Body of pancreas (tissue), 4 donors: Measurements from ENCODE around the gene PCSK2. TPM values are rescaled to one million over a fixed set of nuclear protein-coding genes. Genes with fewer than 3 reads are reported as not detected.

ENCODE experiments used
- ATAC-seq: fragments of 150-250 bp; one replicate; pipeline ENCODE4 v1.9.1; 2016
- DNase-seq, 4 donors: peaks; one replicate each; pipeline ENCODE4 v3.0.0-alpha.2; 2019
- H3K27ac ChIP-seq, 4 donors: fragments of 200-600 bp; sonication (generic); 1 replicate in 3 of 4; 2 replicates in 1 of 4; pipeline versions ENCODE4 v1.5.1 to v1.6.1; 2016 to 2019; ENCODE audit warnings: mild to moderate bottlenecking in 1 of 4, mixed read lengths in 1 of 4, moderate library complexity in 1 of 4
- H3K27me3 ChIP-seq, 2 donors: fragments of 200-600 bp; sonication (generic); one replicate each; pipeline ENCODE4 v1.6.0; 2016; ENCODE audit warnings: mild to moderate bottlenecking in 1 of 2
- H3K36me3 ChIP-seq, 2 donors: fragments of 200-600 bp; sonication (generic); replicated peaks in 1 of 2; 2 replicates each; pipeline ENCODE4 v1.5.1; 2016; ENCODE audit warnings: low read depth in 2 of 2; ENCODE audit not compliant: insufficient read depth in 1 of 2
- H3K4me1 ChIP-seq: fragments of 200-600 bp; sonication (generic); one replicate; pipeline ENCODE4 v1.6.0; 2016
- H3K4me3 ChIP-seq, 2 donors: fragments of 200-600 bp; sonication (generic); 1 replicate in 1 of 2; 2 replicates in 1 of 2; pipeline ENCODE4 v1.5.1; 2016 to 2019
- H3K9me3 ChIP-seq, 3 donors: fragments of 200-600 bp; sonication (generic); 1 replicate in 2 of 3; 2 replicates in 1 of 3; pipeline ENCODE4 v1.5.1; 2016
- POLR2A ChIP-seq, 3 donors: fragments of 450-650 bp; IDR thresholded peaks; one replicate each; pipeline ENCODE4 v1.6.1; 2016; ENCODE audit warnings: antibody characterized with exemption in 3 of 3, mild to moderate bottlenecking in 2 of 3
- WGBS, 2 donors: methylation state at CpG; one replicate each; pipeline ENCODE4 v1.1.5; 2017; 5-methylcytosine and 5-hydroxymethylcytosine counted together
- intact Hi-C: fragments of 100-400 bp; cut with DNase I; formaldehyde crosslinking; loops from one replicate; pipeline ENCODE4 v1.15.1; 2023
- total RNA-seq, 2 donors: library from RNA; depleted of rRNA; stranded (reverse); fragments of >200 nt; gene quantifications; one replicate each; pipeline ENCODE4 v1.1.0, GENCODE V29; 2016
- TF ChIP-seq, protein P1 (sequence below), 7 experiments: fragments of 450-650 bp in 4 of 7; fragments of 200-600 bp in 3 of 7; sonication (generic) in 3 of 7; IDR thresholded peaks; one replicate each; pipeline ENCODE4 v1.5.1; 2016 to 2019; ENCODE audit warnings: antibody characterized with exemption in 7 of 7

PCSK2 gene
- total RNA-seq, 2 donors from 2014 or later = 3.3 to 7.0 TPM

DNA sequence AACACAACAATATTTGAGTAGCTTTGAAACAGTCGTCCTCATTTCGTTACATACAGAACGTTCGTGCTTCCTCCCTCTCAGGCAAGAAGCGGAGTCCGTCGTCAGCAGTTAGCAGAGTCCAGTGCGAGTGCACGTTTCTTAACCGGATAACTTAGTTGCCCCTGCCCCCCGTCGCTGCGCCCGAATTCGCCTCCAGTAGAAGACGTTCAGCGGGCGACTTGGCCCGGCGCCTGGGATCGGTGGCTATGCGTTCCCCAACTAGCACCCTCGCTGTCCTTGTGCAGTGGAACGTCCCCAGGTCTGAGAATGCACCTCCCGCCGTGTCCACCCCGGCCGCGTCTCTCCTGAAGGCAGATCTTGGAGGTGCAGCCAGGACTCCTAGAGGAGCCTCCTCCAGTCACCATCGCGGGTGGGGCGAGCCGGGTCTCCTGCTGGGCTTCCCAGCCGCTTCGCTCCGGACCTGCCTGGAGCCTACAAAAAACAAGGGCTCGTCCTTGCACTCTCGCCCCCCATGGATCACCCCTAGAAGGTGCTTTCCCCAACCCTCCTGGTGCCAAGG, 910 bp upstream of the PCSK2 start:
- H3K36me3 ChIP-seq = no peaks in the 10 kb centered on the region
- peak overlapping the region in 1 of 4 donors; percentile 1 for H3K27ac ChIP-seq
- no peaks in the 10 kb centered on the region for H3K9me3 ChIP-seq
- intact Hi-C loops = no loop called here
- TF ChIP-seq, protein P1, sequence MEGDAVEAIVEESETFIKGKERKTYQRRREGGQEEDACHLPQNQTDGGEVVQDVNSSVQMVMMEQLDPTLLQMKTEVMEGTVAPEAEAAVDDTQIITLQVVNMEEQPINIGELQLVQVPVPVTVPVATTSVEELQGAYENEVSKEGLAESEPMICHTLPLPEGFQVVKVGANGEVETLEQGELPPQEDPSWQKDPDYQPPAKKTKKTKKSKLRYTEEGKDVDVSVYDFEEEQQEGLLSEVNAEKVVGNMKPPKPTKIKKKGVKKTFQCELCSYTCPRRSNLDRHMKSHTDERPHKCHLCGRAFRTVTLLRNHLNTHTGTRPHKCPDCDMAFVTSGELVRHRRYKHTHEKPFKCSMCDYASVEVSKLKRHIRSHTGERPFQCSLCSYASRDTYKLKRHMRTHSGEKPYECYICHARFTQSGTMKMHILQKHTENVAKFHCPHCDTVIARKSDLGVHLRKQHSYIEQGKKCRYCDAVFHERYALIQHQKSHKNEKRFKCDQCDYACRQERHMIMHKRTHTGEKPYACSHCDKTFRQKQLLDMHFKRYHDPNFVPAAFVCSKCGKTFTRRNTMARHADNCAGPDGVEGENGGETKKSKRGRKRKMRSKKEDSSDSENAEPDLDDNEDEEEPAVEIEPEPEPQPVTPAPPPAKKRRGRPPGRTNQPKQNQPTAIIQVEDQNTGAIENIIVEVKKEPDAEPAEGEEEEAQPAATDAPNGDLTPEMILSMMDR (IDR thresholded peaks at IDR 0.05) = no peak
- no peak for TF ChIP-seq POLR2A (IDR thresholded peaks at IDR 0.05)
- whole genome bisulfite sequencing, 2 donors = 3 to 14% methylated on average over 12 to 37 of the region's 38 CpGs
- DNase-seq = peak in 3 of 4 donors; percentile 22 to 33 (median 30)
- peak overlapping the region in 1 of 2 donors; percentile 22 for H3K4me3 ChIP-seq
- H3K27me3 ChIP-seq = peaks cover 0 to 5% of the 10 kb centered on the region in 2 donors
- peak; percentile 19 for ATAC-seq
- peaks cover 17% of the 10 kb centered on the region for H3K4me1 ChIP-seq

DNA sequence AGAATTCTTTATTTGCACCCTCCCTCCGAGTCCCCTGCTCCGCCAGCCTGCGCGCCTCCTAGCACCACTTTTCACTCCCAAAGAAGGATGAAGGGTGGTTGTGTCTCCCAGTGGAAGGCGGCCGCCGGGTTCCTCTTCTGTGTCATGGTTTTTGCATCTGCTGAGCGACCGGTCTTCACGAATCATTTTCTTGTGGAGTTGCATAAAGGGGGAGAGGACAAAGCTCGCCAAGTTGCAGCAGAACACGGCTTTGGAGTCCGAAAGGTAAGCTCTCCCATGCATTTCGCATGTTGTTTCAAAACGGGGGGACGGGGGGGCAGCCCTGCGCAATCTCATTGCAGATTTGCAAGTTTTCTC, 357 bp downstream of the PCSK2 start:
- peaks cover 0 to 5% of the 10 kb centered on the region in 2 donors for H3K27me3 ChIP-seq
- ATAC-seq = no peak

DNA sequence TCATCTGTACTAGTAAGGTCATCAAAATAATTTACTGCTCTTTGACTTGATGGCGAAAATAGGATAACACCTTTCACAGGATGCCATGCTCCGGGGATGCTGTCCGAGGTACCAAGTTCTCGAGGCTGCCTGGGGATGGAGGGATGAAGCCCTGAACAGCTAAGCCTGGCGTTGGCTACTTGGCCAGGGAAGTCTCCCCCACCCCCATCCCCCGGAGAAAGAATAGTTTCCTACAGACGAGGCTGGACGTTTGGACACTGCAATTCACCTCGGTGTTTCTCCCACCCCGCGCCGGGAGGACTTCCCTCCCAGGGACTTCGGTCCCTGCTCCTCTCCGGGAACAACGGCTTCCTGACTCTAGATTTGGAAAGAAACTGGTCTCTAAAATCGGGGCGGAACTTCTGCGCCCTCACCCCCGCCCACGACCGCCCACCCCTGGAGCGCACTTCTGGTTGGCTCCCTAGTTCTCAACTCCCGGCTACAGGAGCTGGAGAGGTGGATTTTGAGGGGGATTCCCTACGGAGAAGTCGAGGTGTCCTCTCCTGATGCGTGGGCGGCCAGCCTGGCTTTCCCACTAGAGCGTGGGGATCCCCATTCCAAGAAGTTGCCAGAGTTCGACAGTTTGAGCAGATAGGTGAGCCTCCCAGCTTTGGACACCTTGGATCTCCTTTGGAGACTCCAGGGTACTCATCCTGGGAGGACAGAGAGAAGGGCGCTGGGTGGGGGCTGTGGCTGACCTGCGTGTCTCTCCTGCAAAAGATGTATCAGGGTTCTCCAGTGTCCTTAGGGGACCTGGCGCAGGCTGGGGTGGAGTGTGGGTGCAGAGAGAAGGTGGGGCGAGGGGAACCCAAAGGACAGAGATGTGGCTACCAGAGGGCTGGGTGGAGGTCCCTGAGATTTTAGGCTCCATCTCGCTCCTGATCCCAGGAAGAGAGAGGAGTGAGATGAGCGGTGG, 1.1 kb downstream of the PCSK2 start:
- Histone ChIP-seq H3K4me3 (no peak overlapping the region), H3K9me3 (no peaks in the 10 kb centered on the region), H3K36me3 (no peaks in the 10 kb centered on the region), H3K27ac (no peak overlapping the region), H3K4me1 (peaks cover 17% of the 10 kb centered on the region), H3K27me3 (peaks cover 0 to 5% of the 10 kb centered on the region in 2 donors)
- ATAC-seq = no peak
- 4 to 6% methylated on average over 32 to 35 of the region's 35 CpGs for WGBS, 2 donors
- peak in 1 of 4 donors; percentile 6 for DNase-seq
- TF ChIP-seq POLR2A (IDR thresholded peaks at IDR 0.05) = no peak
- TF ChIP-seq, protein P1 (IDR thresholded peaks at IDR 0.05) = no peak
- intact Hi-C loops = no loop called here

More for the DNA sequence above, 357 bp downstream of the PCSK2 start:
- WGBS, 2 donors = 3% methylated on average over 17 of the region's 17 CpGs
- H3K27ac ChIP-seq = no peak overlapping the region
- H3K4me3 ChIP-seq = no peak overlapping the region
- H3K36me3 ChIP-seq = no peaks in the 10 kb centered on the region
- peaks cover 17% of the 10 kb centered on the region for H3K4me1 ChIP-seq
- H3K9me3 ChIP-seq = no peaks in the 10 kb centered on the region
- intact Hi-C loops = no loop called here
- DNase-seq = peak in 1 of 4 donors; percentile 7
- TF ChIP-seq, protein P1 (IDR thresholded peaks at IDR 0.05) = no peak
- no peak for TF ChIP-seq POLR2A (IDR thresholded peaks at IDR 0.05)

GRCh38 chr20:17228624-17229061, 1.8 kb downstream of the PCSK2 start:
- WGBS, 2 donors = 2 to 3% methylated on average over 15 to 25 of the region's 25 CpGs
- Histone ChIP-seq H3K9me3 (no peaks in the 10 kb centered on the region), H3K4me3 (no peak overlapping the region), H3K27ac (no peak overlapping the region), H3K4me1 (peaks cover 17% of the 10 kb centered on the region), H3K27me3 (peaks cover 0 to 5% of the 10 kb centered on the region in 2 donors), H3K36me3 (no peaks in the 10 kb centered on the region)
- intact Hi-C loops = no loop called here
- TF ChIP-seq, protein P1 (IDR thresholded peaks at IDR 0.05) = no peak
- no peak for TF ChIP-seq POLR2A (IDR thresholded peaks at IDR 0.05)
- peak in 1 of 4 donors; percentile 13 for DNase-seq
- ATAC-seq = no peak
